Hippocampal formation (tissue), 2 donors: Measurements from ENCODE around the gene EVX2.

Experiments used
- DNase-seq, 2 donors: peaks; one replicate each; lab custom pipeline; 2025; lab: John Stamatoyannopoulos, UW

Gene EVX2

DNA sequence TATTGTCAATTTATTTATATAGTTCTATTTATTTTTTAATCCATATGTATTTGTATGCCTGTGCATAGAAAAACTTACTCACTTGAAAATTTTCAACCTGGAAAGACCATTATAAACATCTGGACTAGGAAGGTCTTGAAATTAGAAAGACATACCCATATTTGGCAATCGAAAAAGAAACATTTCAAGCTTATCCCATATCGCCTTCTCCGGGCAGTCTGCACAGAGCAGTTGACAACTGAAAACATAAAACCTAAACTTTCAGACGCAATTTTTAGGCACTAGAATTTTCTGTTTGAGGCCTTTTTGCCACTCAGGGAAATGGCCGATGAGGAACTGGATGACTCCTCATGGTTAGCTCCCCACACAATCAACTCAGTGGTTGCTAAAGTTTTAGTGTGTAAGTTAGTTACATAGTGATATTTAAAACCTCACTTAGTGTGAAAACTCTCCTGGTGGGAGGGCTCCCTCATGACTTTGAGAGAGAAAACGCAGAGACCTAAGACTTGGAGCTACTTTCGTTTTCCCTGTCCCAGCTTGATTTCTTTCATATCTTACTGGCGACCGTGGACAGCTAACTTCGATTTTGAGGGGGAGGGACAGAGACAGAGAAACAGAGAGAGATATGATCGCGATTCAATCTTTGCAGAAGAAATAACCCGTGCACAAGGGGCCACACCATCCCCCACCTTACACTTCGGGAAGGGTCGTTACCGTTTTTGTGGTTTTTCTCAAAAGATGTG, 12.7 kb upstream of the EVX2 start:
- no peak for DNase-seq

DNA sequence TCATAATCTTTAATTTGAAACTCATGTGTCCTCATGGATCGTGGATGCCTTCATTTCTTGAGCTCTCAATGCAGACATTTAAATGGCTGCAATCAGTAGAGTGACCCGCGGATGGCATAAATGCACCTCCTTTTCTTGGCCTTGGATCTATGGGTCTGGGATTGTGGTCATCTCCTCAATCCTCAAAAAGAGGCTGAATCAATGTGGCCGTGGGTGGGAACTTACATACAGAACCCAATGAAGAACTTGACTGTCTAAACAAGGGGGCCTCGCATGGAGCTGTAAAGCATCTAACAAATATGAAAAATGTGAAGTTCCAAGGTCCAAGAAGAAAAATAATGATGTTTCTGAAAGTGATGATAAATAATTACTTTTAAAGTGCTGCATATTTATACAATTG, 11.7 kb upstream of the EVX2 start:
- DNase-seq: no peak

- DNase-seq: no peak
Measured at GRCh38 chr2:176094349-176094748, 10.6 kb upstream of the EVX2 start.

- no peak for DNase-seq
Measured at GRCh38 chr2:176093898-176094249, 10.1 kb upstream of the EVX2 start.

DNA sequence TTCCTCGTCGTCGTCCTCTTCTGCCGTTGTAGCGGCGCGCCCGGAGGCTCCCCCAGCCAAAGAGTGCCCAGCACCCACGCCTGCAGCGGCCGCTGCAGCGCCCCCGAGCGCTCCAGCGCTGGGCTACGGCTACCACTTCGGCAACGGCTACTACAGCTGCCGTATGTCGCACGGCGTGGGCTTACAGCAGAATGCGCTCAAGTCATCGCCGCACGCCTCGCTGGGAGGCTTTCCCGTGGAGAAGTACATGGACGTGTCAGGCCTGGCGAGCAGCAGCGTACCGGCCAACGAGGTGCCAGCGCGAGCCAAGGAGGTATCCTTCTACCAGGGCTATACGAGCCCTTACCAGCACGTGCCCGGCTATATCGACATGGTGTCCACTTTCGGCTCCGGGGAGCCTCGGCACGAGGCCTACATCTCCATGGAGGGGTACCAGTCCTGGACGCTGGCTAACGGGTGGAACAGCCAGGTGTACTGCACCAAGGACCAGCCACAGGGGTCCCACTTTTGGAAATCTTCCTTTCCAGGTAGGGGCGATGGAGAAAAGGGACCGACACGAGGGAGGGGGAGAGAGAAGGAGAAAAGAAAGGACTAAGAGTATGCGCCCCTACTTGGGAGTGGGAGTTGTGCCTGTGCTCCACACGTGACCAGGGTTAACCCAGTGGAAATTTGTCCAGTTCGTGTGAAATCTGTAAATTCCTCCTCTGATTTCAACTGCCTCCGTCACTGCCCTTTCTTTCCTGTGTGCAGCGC, 9.6 kb upstream of the EVX2 start:
- DNase-seq: no peak

DNA sequence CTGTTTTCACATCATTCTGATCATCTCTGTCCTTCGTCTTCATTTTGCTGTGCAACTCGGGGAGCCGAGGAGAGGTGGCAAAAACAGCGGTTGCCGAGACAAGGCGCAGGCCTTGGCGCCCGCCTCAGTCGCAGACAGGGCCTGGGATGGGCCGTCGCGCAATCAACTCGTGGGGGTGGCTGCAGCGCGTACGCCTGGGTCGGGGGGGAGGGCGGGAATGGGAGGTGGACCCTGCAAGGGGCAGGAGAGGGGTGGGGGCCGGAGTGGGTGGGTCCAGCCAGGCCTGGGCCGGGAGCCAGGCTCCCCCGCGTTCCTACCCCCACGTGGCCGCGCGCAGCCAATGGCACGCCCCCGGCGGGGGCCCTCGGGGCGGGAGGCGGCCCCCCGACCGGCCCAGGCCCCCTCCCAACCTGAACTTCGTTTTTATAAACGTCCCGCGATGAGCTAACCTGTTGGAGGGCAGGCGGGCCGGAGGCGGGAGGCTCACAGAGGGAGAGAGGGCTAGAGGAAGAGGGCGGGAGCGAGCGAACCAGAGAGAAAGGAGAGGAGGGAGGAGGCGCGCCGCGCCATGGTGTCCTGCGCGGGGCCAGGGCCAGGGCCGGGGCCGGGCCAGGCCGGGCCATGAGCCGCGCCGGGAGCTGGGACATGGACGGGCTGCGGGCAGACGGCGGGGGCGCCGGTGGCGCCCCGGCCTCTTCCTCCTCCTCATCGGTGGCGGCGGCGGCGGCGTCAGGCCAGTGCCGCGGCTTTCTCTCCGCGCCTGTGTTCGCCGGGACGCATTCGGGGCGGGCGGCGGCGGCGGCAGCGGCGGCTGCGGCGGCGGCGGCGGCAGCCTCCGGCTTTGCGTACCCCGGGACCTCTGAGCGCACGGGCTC, 8.7 kb upstream of the EVX2 start, which contains the start of gene HOXD13:
Gene HOXD13, plus strand, starts transcription at position 452 of the 875 bp plus-strand sequence. Its CDS starts 170 bp downstream, at position 622.
- no peak for DNase-seq

- no peak for DNase-seq
Measured at GRCh38 chr2:176091329-176092258, 7.8 kb upstream of the EVX2 start.

GRCh38 chr2:176090862-176091261, 7.1 kb upstream of the EVX2 start:
- DNase-seq: no peak

DNA sequence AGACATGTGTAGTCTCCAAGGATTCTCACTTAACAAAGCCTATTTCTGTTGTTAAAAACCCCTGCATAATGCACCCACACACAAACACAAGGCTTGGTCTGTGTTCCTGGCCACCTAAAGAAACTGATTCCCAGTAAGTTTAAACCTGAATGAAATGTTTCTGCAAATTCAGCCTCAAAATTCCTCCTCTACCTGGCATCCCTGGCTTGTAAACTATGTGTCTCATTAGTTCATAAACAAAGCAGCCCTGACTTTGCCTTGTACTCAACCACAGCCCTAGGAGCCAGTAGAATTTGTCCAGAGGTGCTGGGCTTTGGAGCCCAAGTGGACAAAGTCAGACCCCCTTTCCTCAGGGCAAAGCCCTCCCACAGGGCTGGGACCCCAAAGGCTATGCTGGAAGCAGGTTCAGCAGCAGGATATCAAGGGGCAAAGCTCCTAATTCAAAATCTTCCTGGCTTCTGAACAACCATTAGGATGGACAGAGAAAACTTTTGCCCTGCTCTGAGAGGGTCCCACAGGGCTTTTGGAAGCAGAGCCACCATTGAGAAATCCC, 6.2 kb upstream of the EVX2 start:
- DNase-seq: no peak

- DNase-seq: no peak
Measured at GRCh38 chr2:176088937-176089842, 5.4 kb upstream of the EVX2 start.

DNA sequence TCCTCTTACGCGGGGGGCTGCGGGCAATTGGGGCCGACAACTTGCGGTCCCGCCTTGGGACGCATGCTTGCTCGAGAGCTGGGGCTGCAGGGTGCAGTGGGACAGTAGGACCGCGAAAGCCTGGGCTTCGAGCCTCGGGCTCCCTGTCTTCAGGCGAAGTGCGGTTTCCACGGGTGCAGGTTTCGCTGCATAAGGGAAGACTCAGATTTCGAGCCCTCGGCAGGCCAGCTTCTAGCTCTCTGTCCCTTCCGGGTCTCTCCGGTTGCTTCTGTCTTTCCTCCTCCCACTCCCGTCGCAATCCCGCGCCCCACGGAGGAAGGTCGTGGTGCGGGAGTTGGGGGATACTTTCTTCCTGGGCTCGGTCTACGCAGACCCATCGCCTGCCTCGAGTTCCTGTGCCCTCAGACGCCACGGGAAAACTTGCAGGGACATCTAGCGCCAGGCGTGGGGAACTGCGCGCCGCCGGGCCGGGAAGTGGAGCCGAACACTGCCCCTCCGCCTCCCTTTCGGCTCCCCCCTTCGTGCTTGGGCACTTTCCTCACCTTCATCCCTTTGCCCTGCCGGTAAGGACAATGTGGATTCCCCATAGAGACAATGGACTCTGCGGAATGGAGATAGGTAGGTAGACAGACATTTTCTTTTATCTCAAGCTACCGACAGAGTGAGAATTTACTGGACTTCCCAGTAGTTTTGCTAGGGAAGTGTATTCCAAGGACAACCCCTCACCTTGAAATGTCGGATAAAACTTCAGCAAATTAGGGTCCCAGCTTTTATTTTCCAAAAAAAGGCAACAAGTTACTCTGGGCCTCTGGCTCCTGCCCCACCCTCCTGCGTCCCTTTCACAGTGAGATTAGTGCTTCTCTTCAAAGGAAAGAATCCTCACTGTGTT, 4.5 kb upstream of the EVX2 start:
- peak in 1 of 2 donors; percentile 8 for DNase-seq

- no peak for DNase-seq
Measured at GRCh38 chr2:176087330-176088047, 3.7 kb upstream of the EVX2 start.

DNA sequence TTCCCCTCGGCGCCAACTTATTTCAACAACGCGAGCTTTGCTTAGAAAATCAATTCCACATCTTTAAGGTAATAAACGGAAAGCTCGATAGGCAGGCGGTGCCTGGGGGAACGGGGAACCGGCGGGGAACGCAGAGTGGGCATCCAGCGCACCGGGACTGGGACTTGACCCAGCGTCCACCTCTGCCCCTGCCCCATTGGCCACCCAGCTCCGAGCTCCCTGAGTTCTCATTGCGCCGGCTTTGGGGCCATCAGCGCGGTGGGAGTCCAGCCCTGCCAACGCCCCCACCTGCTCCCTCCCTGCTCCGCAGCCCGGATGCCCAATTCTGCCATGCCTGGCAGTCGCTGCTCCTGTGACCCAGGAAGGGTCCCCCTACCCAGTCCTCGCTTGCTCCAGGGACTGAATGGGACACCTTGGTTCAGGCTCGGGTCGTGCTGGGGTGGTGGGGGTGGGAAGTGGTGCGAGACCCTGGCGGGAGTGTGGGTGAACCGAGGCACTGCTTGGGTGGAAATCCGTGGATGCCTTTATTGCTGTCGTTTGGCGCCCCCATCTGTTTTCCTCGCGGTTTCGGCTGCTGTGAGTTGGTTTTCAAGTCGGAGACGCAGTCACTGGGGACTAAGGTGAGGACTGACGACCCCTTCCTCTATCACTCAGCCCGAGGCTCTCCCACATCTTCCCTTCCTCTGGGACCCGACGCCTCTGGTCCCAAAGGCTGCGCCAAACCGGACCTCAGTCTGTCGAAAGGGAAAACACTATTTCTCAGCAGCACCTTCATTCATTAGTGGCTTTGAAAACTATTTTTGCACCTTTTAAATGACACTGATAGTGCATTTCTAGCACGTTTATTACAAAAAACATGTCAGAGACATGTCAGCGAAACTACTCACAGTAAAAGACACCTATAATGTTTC, 2.4 kb upstream of the EVX2 start:
- DNase-seq: peak; percentile 14 to 20

DNA sequence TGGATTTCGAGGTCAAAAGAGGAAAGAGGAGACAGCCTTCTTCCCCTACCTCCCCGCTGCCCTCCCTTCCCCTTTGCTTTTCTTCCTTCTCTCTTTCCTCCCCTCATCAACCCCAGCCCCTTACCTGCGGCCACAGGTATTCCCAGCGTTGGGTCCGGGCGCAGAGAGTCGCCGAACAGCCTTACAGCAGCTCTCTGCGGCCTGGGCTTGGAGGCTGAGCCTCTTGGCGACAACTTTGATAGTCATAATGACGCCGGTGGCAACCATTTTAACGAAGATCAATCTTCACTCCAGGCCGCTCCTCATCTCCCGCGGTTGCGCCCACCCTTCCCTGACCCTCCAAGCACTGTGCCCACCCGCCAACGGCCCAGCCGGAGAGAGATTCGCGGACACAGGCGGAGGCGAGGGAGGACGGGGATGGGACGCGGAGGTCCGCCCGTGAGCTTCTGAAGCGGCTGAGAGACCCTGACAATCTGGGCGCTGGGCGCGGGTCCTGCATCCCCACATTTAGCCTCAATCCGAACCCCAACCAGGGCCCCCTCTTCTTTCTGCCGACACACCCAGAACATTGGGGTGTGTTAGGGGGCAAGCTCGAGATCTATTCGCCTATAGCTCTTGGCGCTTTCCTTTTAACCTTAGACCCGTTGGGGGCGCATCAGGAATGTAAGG, 1.5 kb upstream of the EVX2 start:
- DNase-seq: no peak

GRCh38 chr2:176084611-176085119, 903 bp upstream of the EVX2 start:
- DNase-seq: no peak
